ENCODE measurements around the gene FOXP4.

The FOXP4 gene

DNA sequence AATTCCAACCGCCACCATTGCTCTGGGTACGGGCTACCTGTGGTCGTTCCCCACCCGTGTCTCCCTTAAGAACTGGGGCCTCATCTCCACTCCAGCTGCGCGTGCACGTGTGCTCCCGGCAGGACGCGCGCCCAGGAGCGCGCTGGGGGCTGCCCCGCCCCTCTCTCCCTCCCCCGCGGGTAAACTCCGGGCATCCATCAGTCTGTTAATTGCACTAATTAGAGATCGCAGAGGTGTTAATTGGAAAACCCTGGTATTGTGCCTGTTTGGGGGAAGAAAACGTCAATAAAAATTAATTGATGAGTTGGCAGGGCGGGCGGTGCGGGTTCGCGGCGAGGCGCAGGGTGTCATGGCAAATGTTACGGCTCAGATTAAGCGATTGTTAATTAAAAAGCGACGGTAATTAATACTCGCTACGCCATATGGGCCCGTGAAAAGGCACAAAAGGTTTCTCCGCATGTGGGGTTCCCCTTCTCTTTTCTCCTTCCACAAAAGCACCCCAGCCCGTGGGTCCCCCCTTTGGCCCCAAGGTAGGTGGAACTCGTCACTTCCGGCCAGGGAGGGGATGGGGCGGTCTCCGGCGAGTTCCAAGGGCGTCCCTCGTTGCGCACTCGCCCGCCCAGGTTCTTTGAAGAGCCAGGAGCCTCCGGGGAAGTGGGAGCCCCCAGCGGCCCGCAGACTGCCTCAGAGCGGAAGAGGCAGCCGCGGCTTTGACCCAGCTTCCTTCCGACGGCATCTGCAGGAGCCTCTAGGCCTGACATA, 14.4 kb downstream of the FOXP4 start:
- DNase-seq (ENCODE audit: low spot score) = peak; percentile 78
- Mint-ChIP-seq H3K4me1 (ENCODE audit: low read depth) (peaks cover 17% of the 10 kb centered on the region), H3K4me3 (peak overlapping the region; percentile 84), H3K27me3 (ENCODE audit: low read depth) (peaks cover 43% of the 10 kb centered on the region), H3K27ac (peak overlapping the region; percentile 81), H3K36me3 (ENCODE audit: low read depth) (no peaks in the 10 kb centered on the region), H3K9me3 (no peaks in the 10 kb centered on the region)

GRCh38 chr6:41561416-41561815, 15.2 kb downstream of the FOXP4 start:
- DNase-seq (ENCODE audit: low spot score) = no peak
- Mint-ChIP-seq H3K4me3 (peak overlapping the region; percentile 84), H3K27ac (no peak overlapping the region), H3K27me3 (ENCODE audit: low read depth) (peaks cover 40% of the 10 kb centered on the region), H3K4me1 (ENCODE audit: low read depth) (peaks cover 17% of the 10 kb centered on the region), H3K9me3 (no peaks in the 10 kb centered on the region), H3K36me3 (ENCODE audit: low read depth) (no peaks in the 10 kb centered on the region)

DNA sequence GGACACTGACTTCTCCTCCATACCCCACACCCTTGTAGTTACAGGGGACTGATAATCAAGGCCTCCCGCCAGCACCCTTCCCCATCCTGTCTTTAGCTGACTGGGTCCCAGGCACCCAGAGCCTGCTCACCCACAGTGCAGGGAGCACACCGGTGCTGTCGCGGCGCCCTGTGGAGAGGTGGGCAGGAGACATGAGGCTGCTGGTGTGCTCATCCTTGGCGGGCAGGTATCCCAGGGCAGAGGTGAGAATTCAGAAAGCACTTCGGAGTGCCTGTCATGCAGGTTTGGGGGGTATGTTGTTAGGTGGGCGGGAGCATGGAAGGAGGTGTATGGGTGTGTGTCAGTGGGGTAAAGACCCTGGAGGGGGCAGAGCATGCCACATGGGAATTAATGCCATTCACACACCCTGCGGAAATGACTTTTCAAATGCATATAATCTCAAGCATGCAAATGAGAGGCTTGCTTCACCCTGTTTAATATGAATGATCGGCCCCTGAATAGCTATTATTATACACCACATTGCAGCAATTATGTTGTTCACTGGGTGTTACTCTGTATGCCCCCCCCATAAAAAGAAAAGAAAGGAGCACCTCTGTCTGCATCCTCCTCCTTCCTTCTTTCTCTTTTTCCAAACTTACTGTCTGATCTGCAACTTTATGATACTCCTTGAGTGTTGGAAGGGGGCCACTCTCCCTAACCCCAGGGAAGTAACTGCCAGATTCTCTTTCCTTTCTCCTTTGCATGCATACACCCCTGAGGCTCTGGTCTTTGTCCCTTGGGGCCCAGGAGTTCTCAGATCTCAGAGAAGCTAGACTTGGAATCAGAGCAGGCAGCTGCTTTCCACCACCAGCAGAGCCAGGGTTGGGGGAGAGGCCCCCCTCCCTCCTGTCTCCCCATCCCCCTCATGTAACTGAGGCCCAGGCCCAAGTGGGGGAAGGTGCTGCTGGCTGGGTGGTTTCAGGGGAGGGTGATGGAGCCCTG, 16.0 kb downstream of the FOXP4 start:
- Mint-ChIP-seq H3K4me1 (ENCODE audit: low read depth) (peaks cover 17% of the 10 kb centered on the region), H3K27ac (no peak overlapping the region), H3K9me3 (no peaks in the 10 kb centered on the region), H3K36me3 (ENCODE audit: low read depth) (no peaks in the 10 kb centered on the region), H3K27me3 (ENCODE audit: low read depth) (peaks cover 34% of the 10 kb centered on the region), H3K4me3 (no peak overlapping the region)
- DNase-seq (ENCODE audit: low spot score) = no peak

DNA sequence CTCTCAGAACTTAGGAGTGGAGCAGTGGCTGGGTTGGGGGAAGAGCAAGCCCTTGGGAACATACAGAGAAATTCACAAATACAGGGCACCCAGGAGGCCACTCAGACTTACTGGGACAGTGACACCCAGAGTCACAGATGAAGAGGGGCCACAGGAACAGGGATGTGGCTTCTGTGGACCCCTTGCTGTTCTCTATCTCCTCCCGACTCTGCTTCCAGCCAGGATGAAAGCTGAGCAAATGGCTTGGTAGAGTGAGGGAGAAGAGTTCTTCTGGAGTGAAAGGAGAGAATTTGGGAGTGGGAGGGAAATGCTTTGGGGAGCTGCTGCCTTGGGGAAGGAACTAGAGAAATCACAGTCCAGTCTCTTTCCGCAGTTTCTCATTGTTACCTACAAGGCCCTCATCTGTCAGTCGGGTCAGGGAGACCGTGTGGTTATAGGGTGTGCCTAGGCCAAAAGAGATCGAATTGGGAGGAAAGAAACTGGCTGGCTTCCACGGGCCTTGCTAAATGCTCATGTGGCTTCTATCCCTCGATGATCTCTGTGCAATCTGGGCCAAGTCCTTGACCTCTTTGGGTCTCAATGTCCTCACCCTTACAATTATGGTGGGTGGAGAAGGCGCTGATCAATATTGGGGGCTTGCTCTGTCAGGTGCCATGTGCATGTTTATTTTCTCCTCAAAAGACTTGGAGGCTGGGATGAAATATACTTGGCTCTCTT, 17.0 kb downstream of the FOXP4 start:
- Mint-ChIP-seq H3K4me1 (ENCODE audit: low read depth) (peaks cover 17% of the 10 kb centered on the region), H3K27ac (no peak overlapping the region), H3K36me3 (ENCODE audit: low read depth) (no peaks in the 10 kb centered on the region)

DNA sequence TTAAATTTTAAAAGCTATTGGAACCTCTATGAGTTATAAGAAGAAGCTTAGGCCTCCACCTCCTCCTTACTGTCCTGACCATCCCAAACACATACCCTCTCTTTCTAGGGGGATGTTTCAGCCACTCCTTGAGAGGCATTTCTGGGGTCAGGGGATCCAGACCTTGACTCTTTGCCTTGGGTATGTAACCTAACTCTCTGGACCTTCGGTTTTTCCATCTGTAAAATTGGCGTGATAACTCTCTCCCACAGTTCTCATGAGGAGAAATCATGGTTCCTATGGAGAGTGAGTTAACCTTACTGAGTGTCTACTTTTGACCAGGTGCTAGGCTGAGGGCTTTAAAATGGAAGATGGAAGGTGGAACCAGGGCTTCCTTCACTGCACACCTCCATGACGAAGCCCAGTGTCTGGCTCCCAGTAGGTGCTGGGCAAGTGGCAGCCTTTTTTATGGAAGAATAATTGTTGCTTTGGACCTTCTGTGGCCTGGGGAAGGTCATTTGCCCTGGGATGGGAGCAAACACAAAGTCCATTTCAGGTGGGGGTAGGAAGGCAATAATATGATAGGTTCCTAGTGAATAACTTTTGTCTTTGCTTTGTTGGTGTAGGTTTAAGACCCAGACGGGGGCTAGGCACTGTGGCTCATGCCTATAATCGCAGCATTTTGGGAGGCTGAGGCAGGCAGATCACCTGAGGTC, 18.4 kb downstream of the FOXP4 start:
- Mint-ChIP-seq H3K4me1 (ENCODE audit: low read depth) (peaks cover 17% of the 10 kb centered on the region), H3K36me3 (ENCODE audit: low read depth) (no peaks in the 10 kb centered on the region), H3K9me3 (no peaks in the 10 kb centered on the region), H3K4me3 (no peak overlapping the region), H3K27me3 (ENCODE audit: low read depth) (peaks cover 22% of the 10 kb centered on the region), H3K27ac (no peak overlapping the region)
- DNase-seq (ENCODE audit: low spot score) = no peak

More for the DNA sequence above, 17.0 kb downstream of the FOXP4 start:
- peaks cover 28% of the 10 kb centered on the region for H3K27me3 Mint-ChIP-seq (ENCODE audit: low read depth)
- DNase-seq (ENCODE audit: low spot score) = no peak
- H3K4me3 Mint-ChIP-seq = no peak overlapping the region
- H3K9me3 Mint-ChIP-seq = no peaks in the 10 kb centered on the region

GRCh38 chr6:41565701-41566100, 19.5 kb downstream of the FOXP4 start:
- no peak overlapping the region for H3K4me3 Mint-ChIP-seq
- DNase-seq (ENCODE audit: low spot score) = no peak
- no peak overlapping the region for H3K27ac Mint-ChIP-seq
- peaks cover 18% of the 10 kb centered on the region for H3K27me3 Mint-ChIP-seq (ENCODE audit: low read depth)
- H3K9me3 Mint-ChIP-seq = no peaks in the 10 kb centered on the region
- no peaks in the 10 kb centered on the region for H3K36me3 Mint-ChIP-seq (ENCODE audit: low read depth)
- peaks cover 13% of the 10 kb centered on the region for H3K4me1 Mint-ChIP-seq (ENCODE audit: low read depth)

DNA sequence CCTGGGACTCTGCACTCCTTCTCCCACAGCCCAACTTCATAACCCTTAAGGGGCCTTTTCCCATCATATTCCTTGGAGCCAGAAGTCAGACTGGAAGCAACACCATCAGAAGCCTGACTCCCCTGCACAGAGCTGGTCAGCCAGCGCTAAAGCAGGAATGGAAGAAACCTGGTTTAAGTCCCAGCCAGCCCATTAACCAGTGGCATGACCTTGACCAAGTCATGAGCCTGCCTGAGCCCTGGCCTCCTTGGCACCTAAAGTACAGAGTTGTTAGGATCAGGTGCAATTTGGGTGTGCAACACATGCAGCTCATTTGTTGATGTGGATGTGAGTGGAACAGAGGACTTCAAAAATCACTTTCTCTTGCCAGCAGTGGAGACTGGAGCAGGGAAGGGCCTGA, 20.8 kb downstream of the FOXP4 start:
- no peak overlapping the region for H3K27ac Mint-ChIP-seq
- no peak overlapping the region for H3K4me3 Mint-ChIP-seq
- peaks cover 4% of the 10 kb centered on the region for H3K4me1 Mint-ChIP-seq (ENCODE audit: low read depth)
- peaks cover 15% of the 10 kb centered on the region for H3K27me3 Mint-ChIP-seq (ENCODE audit: low read depth)
- no peak for DNase-seq (ENCODE audit: low spot score)
- no peaks in the 10 kb centered on the region for H3K9me3 Mint-ChIP-seq
- no peaks in the 10 kb centered on the region for H3K36me3 Mint-ChIP-seq (ENCODE audit: low read depth)

- Mint-ChIP-seq H3K36me3 (ENCODE audit: low read depth) (no peaks in the 10 kb centered on the region), H3K27ac (no peak overlapping the region), H3K4me1 (ENCODE audit: low read depth) (no peaks in the 10 kb centered on the region), H3K27me3 (ENCODE audit: low read depth) (peaks cover 9% of the 10 kb centered on the region), H3K4me3 (no peak overlapping the region), H3K9me3 (no peaks in the 10 kb centered on the region)
- DNase-seq (ENCODE audit: low spot score) = no peak
These were observed 21.5 kb downstream of the FOXP4 start for GRCh38 chr6:41567684-41568083.

GRCh38 chr6:41568202-41568584, 22.0 kb downstream of the FOXP4 start:
- H3K36me3 Mint-ChIP-seq (ENCODE audit: low read depth) = no peaks in the 10 kb centered on the region
- H3K4me1 Mint-ChIP-seq (ENCODE audit: low read depth) = no peaks in the 10 kb centered on the region
- peaks cover 6% of the 10 kb centered on the region for H3K27me3 Mint-ChIP-seq (ENCODE audit: low read depth)
- DNase-seq (ENCODE audit: low spot score) = no peak
- no peaks in the 10 kb centered on the region for H3K9me3 Mint-ChIP-seq
- H3K4me3 Mint-ChIP-seq = no peak overlapping the region
- H3K27ac Mint-ChIP-seq = no peak overlapping the region

- Mint-ChIP-seq H3K36me3 (ENCODE audit: low read depth) (no peaks in the 10 kb centered on the region), H3K9me3 (no peaks in the 10 kb centered on the region), H3K4me3 (no peak overlapping the region), H3K27me3 (ENCODE audit: low read depth) (peaks cover 6% of the 10 kb centered on the region), H3K27ac (no peak overlapping the region), H3K4me1 (ENCODE audit: low read depth) (no peaks in the 10 kb centered on the region)
- no peak for DNase-seq (ENCODE audit: low spot score)
These were observed 22.6 kb downstream of the FOXP4 start for GRCh38 chr6:41568585-41569384.

DNA sequence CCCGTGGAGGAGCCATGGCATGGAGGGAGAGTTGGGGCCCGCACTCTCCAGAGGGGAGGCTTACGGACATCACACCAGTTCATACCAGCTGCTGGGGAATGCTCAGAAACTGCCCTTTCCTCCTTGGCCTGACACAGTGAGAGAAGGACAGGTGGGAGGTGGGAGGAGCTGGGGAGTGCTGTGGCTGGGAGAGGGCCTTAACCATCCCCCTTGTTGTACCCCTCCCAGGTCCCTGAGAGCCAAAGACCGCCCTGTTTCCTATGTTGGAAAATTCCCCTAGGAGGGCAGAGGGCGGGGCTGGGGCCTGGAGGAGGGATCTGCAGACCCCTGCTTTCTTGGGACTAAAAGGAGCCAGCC, 24.1 kb downstream of the FOXP4 start:
- Mint-ChIP-seq H3K27me3 (ENCODE audit: low read depth) (no peaks in the 10 kb centered on the region), H3K36me3 (ENCODE audit: low read depth) (no peaks in the 10 kb centered on the region), H3K4me1 (ENCODE audit: low read depth) (no peaks in the 10 kb centered on the region), H3K27ac (no peak overlapping the region), H3K4me3 (no peak overlapping the region), H3K9me3 (no peaks in the 10 kb centered on the region)
- DNase-seq (ENCODE audit: low spot score) = no peak

DNA sequence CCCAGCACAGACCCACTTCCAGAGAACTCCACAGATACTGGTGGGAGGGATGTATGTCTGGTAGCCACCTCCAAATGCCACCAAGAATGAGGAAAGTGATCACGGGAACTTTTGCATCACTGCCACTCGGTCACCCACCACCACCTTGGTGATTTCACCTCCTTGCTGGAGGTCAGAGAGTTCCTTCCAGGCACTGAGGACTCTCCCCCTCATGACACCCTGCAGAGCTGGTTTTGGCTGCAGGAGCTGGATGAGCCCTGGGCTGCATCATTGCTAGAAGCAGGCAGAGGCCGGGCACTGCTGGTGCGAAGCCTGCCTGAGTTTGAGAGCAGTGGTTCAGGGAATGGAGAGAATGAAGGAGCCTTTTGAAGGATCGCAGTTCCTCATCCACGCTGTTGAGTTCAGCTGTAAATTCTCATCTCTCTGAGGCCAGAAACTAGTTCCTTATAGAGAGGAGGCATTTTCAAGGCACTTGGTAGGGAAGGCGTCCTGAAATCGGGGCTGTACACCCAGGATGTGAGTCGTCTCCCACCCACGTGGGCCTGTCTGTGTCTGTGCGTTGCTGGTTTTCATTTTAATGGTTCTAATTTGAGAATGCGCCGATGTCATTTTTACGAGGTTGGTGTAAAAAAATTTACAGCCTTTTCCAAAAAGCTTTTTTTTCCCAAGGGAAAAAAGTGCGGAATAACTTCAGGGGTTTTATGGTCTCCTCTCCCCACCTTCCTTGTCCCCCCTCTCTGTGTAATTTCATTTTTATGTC, 25.0 kb downstream of the FOXP4 start:
- H3K9me3 Mint-ChIP-seq = no peaks in the 10 kb centered on the region
- peak; percentile 25 for DNase-seq (ENCODE audit: low spot score)

More for the DNA sequence above, 25.0 kb downstream of the FOXP4 start:
- Mint-ChIP-seq H3K4me3 (no peak overlapping the region), H3K36me3 (ENCODE audit: low read depth) (no peaks in the 10 kb centered on the region), H3K4me1 (ENCODE audit: low read depth) (no peaks in the 10 kb centered on the region), H3K27ac (no peak overlapping the region), H3K27me3 (ENCODE audit: low read depth) (no peaks in the 10 kb centered on the region)

Measured in T-helper 2 cell treated with Interferon-gamma antibody and Interleukin-4, amounts not matched to agents 5 μg/mL and 100 μg/mL, for 36 hours (primary cell).